ENCODE data around the gene PRX. TPM values are rescaled to one million over a fixed set of nuclear protein-coding genes. Genes with fewer than 3 reads are reported as not detected.

PRX gene
- total RNA-seq, 1 experiment from 2014 or later, result 1.6 TPM

- intact Hi-C loops (cut with micrococcal nuclease; ENCODE audit: unreplicated experiment), result no loop called here
- Mint-ChIP-seq H3K27me3 (ENCODE audit: unreplicated experiment) (no peaks in the 10 kb centered on the region), H3K4me3 (ENCODE audit: low read depth, unreplicated experiment) (peak overlapping the region; percentile 88), H3K4me1 (ENCODE audit: low read depth, unreplicated experiment) (peaks cover 19% of the 10 kb centered on the region), H3K27ac (ENCODE audit: unreplicated experiment) (peak overlapping the region; percentile 93), H3K9me3 (ENCODE audit: low read depth, unreplicated experiment) (no peaks in the 10 kb centered on the region), H3K36me3 (ENCODE audit: insufficient read depth, unreplicated experiment) (peaks cover 44% of the 10 kb centered on the region)
- no peak for DNase-seq
- no TSS peak for BruUV-seq (replicated peaks)
- TF ChIP-seq CTCF (IDR thresholded peaks at IDR 0.05; ENCODE audit: unreplicated experiment), result no peak
- CTCF ChIA-PET, result interaction anchor here (0.6 to 2.2 kb wide), 2 partner anchors 19 to 48 kb away, joined by 7 read pairs; no protein-coding TSS in a partner anchor
Observed at GRCh38 chr19:40423938-40424337, 10.8 kb upstream of the PRX start.

DNA sequence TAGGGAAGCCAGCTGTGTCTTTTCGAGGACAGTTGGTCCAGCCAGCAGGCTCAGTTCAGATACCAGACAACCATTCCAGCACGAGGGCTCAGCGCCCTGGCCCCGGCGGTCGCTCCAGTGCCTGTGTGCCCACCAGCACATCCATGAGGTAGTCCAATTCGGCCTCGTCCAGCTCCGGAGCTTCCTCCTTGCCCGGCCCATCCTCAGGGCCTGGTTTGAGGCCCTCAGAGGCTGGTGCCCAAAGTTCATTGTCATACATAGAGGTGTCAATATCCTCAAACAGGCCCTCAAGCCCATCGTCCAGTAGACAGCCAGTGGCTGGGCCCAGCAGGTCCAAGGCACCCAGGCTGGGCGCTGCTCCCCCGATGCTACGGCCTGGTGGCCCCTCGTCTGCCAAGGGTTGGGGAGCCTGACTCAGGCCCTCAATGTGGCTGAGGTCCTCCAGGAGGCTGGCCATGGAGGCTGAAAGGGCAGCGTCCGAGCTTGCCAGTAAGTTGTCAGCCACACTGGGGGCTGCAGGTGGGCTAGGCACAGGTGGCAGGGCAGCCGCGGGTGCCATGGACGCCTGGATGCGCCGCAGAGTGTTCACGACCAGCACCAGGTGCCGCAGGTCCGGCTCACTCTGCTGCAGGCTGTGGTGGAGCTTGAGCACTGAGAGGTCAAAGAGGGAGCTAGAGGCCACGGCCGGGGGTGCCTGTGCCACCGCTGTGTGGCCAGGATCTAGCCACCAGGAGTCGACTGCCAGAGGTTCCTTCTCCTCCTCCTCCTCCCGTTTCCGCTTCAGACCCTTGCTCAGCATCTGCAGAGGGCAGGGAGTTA is 9.8 kb upstream of the PRX start:
- intact Hi-C loops (cut with micrococcal nuclease; ENCODE audit: unreplicated experiment), result no loop called here
- Mint-ChIP-seq H3K36me3 (ENCODE audit: insufficient read depth, unreplicated experiment) (peaks cover 44% of the 10 kb centered on the region), H3K4me1 (ENCODE audit: low read depth, unreplicated experiment) (peaks cover 28% of the 10 kb centered on the region), H3K27ac (ENCODE audit: unreplicated experiment) (no peak overlapping the region), H3K9me3 (ENCODE audit: low read depth, unreplicated experiment) (no peaks in the 10 kb centered on the region), H3K4me3 (ENCODE audit: low read depth, unreplicated experiment) (no peak overlapping the region), H3K27me3 (ENCODE audit: unreplicated experiment) (no peaks in the 10 kb centered on the region)
- CTCF ChIA-PET, result interaction anchor here (2.2 kb wide), 1 partner anchor 20 kb away, joined by 7 read pairs; no protein-coding TSS in a partner anchor
- no peak for TF ChIP-seq CTCF (IDR thresholded peaks at IDR 0.05; ENCODE audit: unreplicated experiment)
- DNase-seq, result no peak
- BruUV-seq (replicated peaks), result no TSS peak

- CTCF ChIA-PET, result interaction anchor here (2.1 kb wide), 1 partner anchor 43 kb away, joined by 29 read pairs; the partner anchor contains the start of genes BLVRB and SPTBN4
- no peaks in the 10 kb centered on the region for H3K9me3 Mint-ChIP-seq (ENCODE audit: low read depth, unreplicated experiment)
- intact Hi-C loops (cut with micrococcal nuclease; ENCODE audit: unreplicated experiment), result no loop called here
- peaks cover 36% of the 10 kb centered on the region for H3K4me1 Mint-ChIP-seq (ENCODE audit: low read depth, unreplicated experiment)
- TF ChIP-seq CTCF (IDR thresholded peaks at IDR 0.05; ENCODE audit: unreplicated experiment), result no peak
- no peaks in the 10 kb centered on the region for H3K27me3 Mint-ChIP-seq (ENCODE audit: unreplicated experiment)
- peak overlapping the region; percentile 86 for H3K27ac Mint-ChIP-seq (ENCODE audit: unreplicated experiment)
- peaks cover 49% of the 10 kb centered on the region for H3K36me3 Mint-ChIP-seq (ENCODE audit: insufficient read depth, unreplicated experiment)
- no peak overlapping the region for H3K4me3 Mint-ChIP-seq (ENCODE audit: low read depth, unreplicated experiment)
- DNase-seq, result no peak
- no TSS peak for BruUV-seq (replicated peaks)
Observed at GRCh38 chr19:40421993-40422747, 9.0 kb upstream of the PRX start.

- H3K36me3 Mint-ChIP-seq (ENCODE audit: insufficient read depth, unreplicated experiment), result peaks cover 50% of the 10 kb centered on the region
- no peaks in the 10 kb centered on the region for H3K9me3 Mint-ChIP-seq (ENCODE audit: low read depth, unreplicated experiment)
- peaks cover 45% of the 10 kb centered on the region for H3K4me1 Mint-ChIP-seq (ENCODE audit: low read depth, unreplicated experiment)
Observed at GRCh38 chr19:40420766-40421765, 7.9 kb upstream of the PRX start.

More at GRCh38 chr19:40420766-40421765, 7.9 kb upstream of the PRX start:
- intact Hi-C loops (cut with micrococcal nuclease; ENCODE audit: unreplicated experiment), result no loop called here
- TSS peak; percentile 97 for BruUV-seq (replicated peaks)
- CTCF ChIA-PET, result interaction anchor here (0.7 to 2.1 kb wide), 17 partner anchors 9 to 477 kb away, joined by 3 to 29 read pairs (median 4); partner anchors contain the start of genes BLVRB, C19orf47, PLD3 and SERTAD3
- DNase-seq, result peak; percentile 98
- H3K27me3 Mint-ChIP-seq (ENCODE audit: unreplicated experiment), result no peaks in the 10 kb centered on the region
- peak; percentile 95 for TF ChIP-seq CTCF (IDR thresholded peaks at IDR 0.05; ENCODE audit: unreplicated experiment)
- peak overlapping the region; percentile 86 for H3K27ac Mint-ChIP-seq (ENCODE audit: unreplicated experiment)
- H3K4me3 Mint-ChIP-seq (ENCODE audit: low read depth, unreplicated experiment), result peak overlapping the region; percentile 77

Measured in Calu3 (cell line).